ENCODE measurements around the gene MGST2. TPM values are rescaled to one million over a fixed set of nuclear protein-coding genes. Genes with fewer than 3 reads are reported as not detected.

The MGST2 gene
- total RNA-seq, 1 experiment from 2014 or later, result 14.9 TPM

- ATAC-seq (no peak), DNase-seq (ENCODE audit: low spot score) (no peak)
- TF ChIP-seq MLX (CRISPR knock-in tag; IDR thresholded peaks at IDR 0.05) (no peak), ZNF416 (CRISPR knock-in tag; IDR thresholded peaks at IDR 0.05) (no peak), HMGXB4 (CRISPR knock-in tag; IDR thresholded peaks at IDR 0.05) (no peak), TP53 (CRISPR knock-in tag; IDR thresholded peaks at IDR 0.05) (no peak), NR2C2 (CRISPR knock-in tag; IDR thresholded peaks at IDR 0.05) (no peak), AR (CRISPR knock-in tag; IDR thresholded peaks at IDR 0.05) (no peak), ZNF121 (CRISPR knock-in tag; IDR thresholded peaks at IDR 0.05) (no peak), AFF4 (CRISPR knock-in tag; IDR thresholded peaks at IDR 0.05; ENCODE audit: borderline replicate concordance) (no peak), GTF2I (CRISPR knock-in tag; conservative IDR thresholded peaks at IDR 0.05) (no peak), ELF4 (CRISPR knock-in tag; IDR thresholded peaks at IDR 0.05; ENCODE audit: low read depth) (no peak), ZSCAN18 (CRISPR knock-in tag; IDR thresholded peaks at IDR 0.05) (no peak), SP1 (CRISPR knock-in tag; conservative IDR thresholded peaks at IDR 0.05) (no peak), ZNF532 (CRISPR knock-in tag; IDR thresholded peaks at IDR 0.05; ENCODE audit: borderline replicate concordance) (no peak)
- peaks cover 5% of the 10 kb centered on the region; the same call in 1 of the 2 replicates for H3K27me3 Mint-ChIP-seq (ENCODE audit: low read depth)
- POLR2A ChIA-PET, result no interaction called here
- H3K4me1 Mint-ChIP-seq, result peaks cover 20% of the 10 kb centered on the region
- CTCF ChIA-PET, result interaction anchor here (0.8 kb wide), 1 partner anchor 39 kb away, joined by 4 read pairs; no protein-coding TSS in a partner anchor
- H3K27ac Mint-ChIP-seq, result no peak overlapping the region
- H3K4me3 Mint-ChIP-seq, result no peak overlapping the region
- no peaks in the 10 kb centered on the region for H3K36me3 Mint-ChIP-seq
- no peaks in the 10 kb centered on the region for H3K9me3 Mint-ChIP-seq
Observed at GRCh38 chr4:139659735-139660424, 5.7 kb upstream of the MGST2 start.
